GM19351 (cell line): ENCODE measurements around the gene ARHGEF3.

Experiments
- ATAC-seq: cut with Tn5 transposase; IDR thresholded peaks from one replicate; pipeline ENCODE4 v1.9.1; 2021; ENCODE audit warnings: mild to moderate bottlenecking, moderate library complexity; ENCODE audit not compliant: unreplicated experiment

ARHGEF3 gene

GRCh38 chr3:56799251-56799882, 2.4 kb downstream of the ARHGEF3 start:
- ATAC-seq = no peak

GRCh38 chr3:56796996-56797395, 4.8 kb downstream of the ARHGEF3 start:
- no peak for ATAC-seq

GRCh38 chr3:56796202-56796601, 5.5 kb downstream of the ARHGEF3 start:
- no peak for ATAC-seq

GRCh38 chr3:56795829-56796185, 5.9 kb downstream of the ARHGEF3 start:
- ATAC-seq = no peak

GRCh38 chr3:56795097-56795828, 6.5 kb downstream of the ARHGEF3 start:
- no peak for ATAC-seq

- ATAC-seq = no peak
Measured at GRCh38 chr3:56792193-56792592, 9.6 kb downstream of the ARHGEF3 start.

GRCh38 chr3:56790016-56790821, 11.5 kb downstream of the ARHGEF3 start:
- ATAC-seq = no peak

- ATAC-seq = no peak
Measured at GRCh38 chr3:56789076-56789475, 12.7 kb downstream of the ARHGEF3 start.

GRCh38 chr3:56788521-56788920, 13.2 kb downstream of the ARHGEF3 start:
- ATAC-seq = no peak

GRCh38 chr3:56787784-56788256, 13.9 kb downstream of the ARHGEF3 start:
- ATAC-seq = no peak

GRCh38 chr3:56787258-56787775, 14.4 kb downstream of the ARHGEF3 start:
- ATAC-seq = no peak

GRCh38 chr3:56785499-56785898, 16.2 kb downstream of the ARHGEF3 start:
- ATAC-seq = no peak

- no peak for ATAC-seq
Measured at GRCh38 chr3:56784448-56785001, 17.2 kb downstream of the ARHGEF3 start.

- peak; percentile 97 for ATAC-seq
Measured at GRCh38 chr3:56783644-56784447, 17.9 kb downstream of the ARHGEF3 start.

GRCh38 chr3:56782906-56783305, 18.8 kb downstream of the ARHGEF3 start:
- no peak for ATAC-seq

- no peak for ATAC-seq
Measured at GRCh38 chr3:56782215-56782614, 19.5 kb downstream of the ARHGEF3 start.

- ATAC-seq = no peak
Measured at GRCh38 chr3:56781762-56782161, 20.0 kb downstream of the ARHGEF3 start.

GRCh38 chr3:56780936-56781335, 20.8 kb downstream of the ARHGEF3 start:
- ATAC-seq = no peak

GRCh38 chr3:56778893-56779292, 22.9 kb downstream of the ARHGEF3 start:
- ATAC-seq = no peak

GRCh38 chr3:56776556-56776950, 25.2 kb downstream of the ARHGEF3 start:
- no peak for ATAC-seq
